Thymus (tissue), 11 donors: ENCODE results near the gene TMEM242. TPM values are rescaled to one million over a fixed set of nuclear protein-coding genes. Genes with fewer than 3 reads are reported as not detected.
"Not testable (repeated sequence)": the region's sequence is repeated elsewhere in the genome, so short reads cannot be mapped to it uniquely, and the experiment has no call there.

Source experiments
- DNase-seq, 9 donors: peaks; one replicate each; pipeline ENCODE4 v3.0.0-alpha.2; 2013; ENCODE audit warnings: low spot score in 9 of 9, low read depth in 6 of 9, missing footprints in 1 of 9
- H3K27ac ChIP-seq, 2 donors: one replicate each; pipeline ENCODE4 v1.5.1; 2013; ENCODE audit warnings: control low read depth in 1 of 2, low read depth in 1 of 2, low read length in 1 of 2, mild to moderate bottlenecking in 1 of 2, moderate library complexity in 1 of 2
- H3K27me3 ChIP-seq, 2 donors: one replicate each; pipeline ENCODE4 v1.5.1; 2013; ENCODE audit warnings: low read length in 1 of 2; ENCODE audit not compliant: control insufficient read depth in 2 of 2, insufficient read depth in 1 of 2
- H3K36me3 ChIP-seq, 2 donors: one replicate each; pipeline ENCODE4 v1.5.1; 2013; ENCODE audit warnings: low read length in 1 of 2, mild to moderate bottlenecking in 1 of 2, moderate library complexity in 1 of 2; ENCODE audit not compliant: control insufficient read depth in 2 of 2, insufficient read depth in 2 of 2
- H3K4me1 ChIP-seq, 2 donors: one replicate each; pipeline ENCODE4 v1.5.1; 2013; ENCODE audit warnings: low read length in 2 of 2; ENCODE audit not compliant: control insufficient read depth in 2 of 2, insufficient read depth in 2 of 2
- H3K4me3 ChIP-seq, 2 donors: one replicate each; pipeline ENCODE4 v1.5.1; 2013; ENCODE audit warnings: low read length in 2 of 2, control low read depth in 1 of 2, mild to moderate bottlenecking in 1 of 2
- H3K9me3 ChIP-seq, 2 donors: one replicate each; pipeline ENCODE4 v1.5.1; 2013; ENCODE audit warnings: low read length in 1 of 2, mild to moderate bottlenecking in 1 of 2; ENCODE audit not compliant: control insufficient read depth in 2 of 2, insufficient read depth in 1 of 2
- WGBS: extraction: QIAGEN DNeasy Blood & Tissue Kit; methylation state at CpG from one replicate; pipeline ENCODE4 v1.1.7; 2013; 5-methylcytosine and 5-hydroxymethylcytosine counted together
- polyA plus RNA-seq: library from polyadenylated mRNA; stranded (reverse); fragments of 200-250 nt; gene quantifications from one replicate; pipeline ENCODE4 v1.2.3, GENCODE V29; 2013
- total RNA-seq: library from RNA; stranded (reverse); fragments of 120-200 nt; gene quantifications from one replicate; pipeline ENCODE4 v1.2.4, GENCODE V29; 2013
- donor health status: healthy.

The TMEM242 gene
- total and polyA plus RNA-seq, 2 donors = 6.1 to 9.6 TPM

- no peak for DNase-seq
- Histone ChIP-seq H3K36me3 (no peaks in the 10 kb centered on the region), H3K4me3 (no peak overlapping the region), H3K27ac (no peak overlapping the region), H3K4me1 (no peaks in the 10 kb centered on the region), H3K9me3 (no peaks in the 10 kb centered on the region), H3K27me3 (peaks cover 0 to 7% of the 10 kb centered on the region in 2 donors)
- WGBS = 93% methylated on average over 8 of the region's 8 CpGs
Measured at GRCh38 chr6:157358287-157358686, 35.0 kb upstream of the TMEM242 start.

DNA sequence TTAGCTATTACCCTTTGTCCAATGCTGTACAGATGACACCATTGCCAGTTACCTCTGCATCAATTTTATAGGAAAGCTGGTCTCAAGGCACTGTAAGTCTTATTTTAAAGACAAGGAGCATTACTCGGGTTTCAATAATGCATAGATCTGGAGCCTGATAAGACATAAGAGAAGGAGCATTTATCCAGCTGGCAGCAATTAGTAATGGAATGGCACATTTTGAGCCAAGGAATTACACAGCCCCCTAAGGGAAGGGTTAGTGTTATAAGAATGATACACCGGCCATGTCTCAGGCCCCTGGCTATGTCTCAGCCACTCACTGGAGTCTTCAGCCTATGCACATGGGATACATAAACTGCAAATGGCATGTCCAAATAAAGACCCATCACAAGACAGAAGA is 23.1 kb upstream of the TMEM242 start:
- Histone ChIP-seq H3K9me3 (no peaks in the 10 kb centered on the region), H3K27me3 (peaks cover 0 to 4% of the 10 kb centered on the region in 2 donors), H3K36me3 (no peaks in the 10 kb centered on the region), H3K4me1 (no peaks in the 10 kb centered on the region), H3K4me3 (no peak overlapping the region), H3K27ac (no peak overlapping the region)
- DNase-seq = no peak
- 98% methylated on average over 2 of the region's 2 CpGs for WGBS

DNA sequence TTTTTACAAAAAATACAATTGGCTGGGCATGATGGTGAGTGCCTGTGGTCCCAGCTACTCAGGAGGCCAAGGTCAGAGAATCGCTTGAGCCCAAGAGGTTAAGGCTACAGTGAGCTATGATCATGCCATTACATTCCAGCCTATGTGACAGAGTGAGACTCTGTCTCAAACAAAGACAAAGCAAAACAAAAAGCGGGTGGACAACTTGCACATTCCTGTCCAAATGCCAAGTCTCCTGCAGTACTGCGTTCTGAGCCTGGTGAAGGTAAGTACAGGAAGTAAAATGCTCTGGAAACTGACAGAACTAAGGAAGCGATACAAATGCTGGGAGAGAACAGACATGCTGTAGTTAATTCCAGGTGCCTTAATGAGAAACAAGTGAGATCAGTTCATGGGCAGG is 20.4 kb upstream of the TMEM242 start:
- no peak for DNase-seq
- WGBS = 93% methylated on average over 4 of the region's 4 CpGs
- Histone ChIP-seq H3K27me3 (peaks cover 0 to 4% of the 10 kb centered on the region in 2 donors), H3K4me3 (no peak overlapping the region), H3K27ac (no peak overlapping the region), H3K9me3 (no peaks in the 10 kb centered on the region), H3K4me1 (no peaks in the 10 kb centered on the region), H3K36me3 (no peaks in the 10 kb centered on the region)

DNA sequence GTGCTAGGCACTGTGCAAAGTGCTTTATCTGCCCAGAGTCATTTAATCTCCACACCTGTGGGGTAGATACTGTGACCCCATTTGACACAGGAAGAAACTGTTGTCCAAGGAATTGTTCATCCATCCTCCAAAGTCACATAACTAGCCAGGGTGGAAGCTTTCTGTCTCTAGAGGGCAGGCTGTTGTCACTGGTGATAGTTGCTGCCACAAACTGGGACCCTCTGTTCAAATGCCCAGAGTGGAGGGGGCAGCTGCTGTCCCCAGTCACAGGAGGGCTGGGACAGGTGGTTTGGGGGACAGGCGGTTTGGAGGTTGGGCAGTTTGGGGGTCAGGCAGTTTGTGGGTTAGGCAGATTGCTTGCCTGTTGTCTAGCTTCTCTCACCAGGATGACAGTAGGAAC is 16.1 kb upstream of the TMEM242 start:
- DNase-seq = no peak
- H3K4me3 ChIP-seq = no peak overlapping the region
- no peaks in the 10 kb centered on the region for H3K9me3 ChIP-seq
- no peaks in the 10 kb centered on the region for H3K36me3 ChIP-seq
- peaks cover 0 to 2% of the 10 kb centered on the region in 2 donors for H3K27me3 ChIP-seq
- H3K27ac ChIP-seq = no peak overlapping the region
- 95% methylated on average over 1 of the region's 1 CpG for WGBS
- H3K4me1 ChIP-seq = no peaks in the 10 kb centered on the region

GRCh38 chr6:157337751-157338150 is 14.4 kb upstream of the TMEM242 start:
- peaks cover 0 to 4% of the 10 kb centered on the region in 2 donors for H3K27me3 ChIP-seq
- no peaks in the 10 kb centered on the region for H3K36me3 ChIP-seq
- WGBS = 68% methylated on average over 2 of the region's 2 CpGs

GRCh38 chr6:157337276-157337675 is 14.0 kb upstream of the TMEM242 start:
- not testable (repeated sequence) for H3K27ac ChIP-seq, H3K4me1 ChIP-seq, H3K4me3 ChIP-seq, H3K36me3 ChIP-seq, DNase-seq, H3K27me3 ChIP-seq, H3K9me3 ChIP-seq
- 85% methylated on average over 3 of the region's 3 CpGs for WGBS

More at GRCh38 chr6:157337751-157338150, 14.4 kb upstream of the TMEM242 start:
- Histone ChIP-seq H3K4me1 (no peaks in the 10 kb centered on the region), H3K9me3 (no peaks in the 10 kb centered on the region), H3K27ac (no peak overlapping the region), H3K4me3 (no peak overlapping the region)
- DNase-seq = no peak

DNA sequence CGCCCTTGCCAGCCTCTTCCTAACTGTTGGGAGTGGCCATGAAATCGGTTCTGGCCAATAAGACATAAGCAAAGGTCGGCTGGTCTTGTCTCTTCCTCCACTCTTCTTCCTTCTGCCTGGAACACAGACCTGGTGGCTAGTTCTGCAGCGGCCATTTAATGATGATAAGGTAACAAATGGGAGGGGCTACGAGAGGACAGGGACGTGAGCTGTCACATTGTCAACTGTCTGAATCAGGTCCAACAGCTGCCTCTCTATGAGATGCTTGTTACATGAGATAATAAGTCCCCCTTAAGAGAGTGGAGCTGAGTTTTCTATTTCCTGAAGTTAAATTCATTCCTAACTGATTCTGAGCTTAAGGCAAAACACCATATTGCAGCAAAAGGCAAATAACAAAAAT is 12.5 kb upstream of the TMEM242 start:
- H3K27me3 ChIP-seq = peaks cover 0 to 4% of the 10 kb centered on the region in 2 donors
- no peak overlapping the region for H3K27ac ChIP-seq
- H3K9me3 ChIP-seq = no peaks in the 10 kb centered on the region
- WGBS = 89% methylated on average over 6 of the region's 6 CpGs
- no peak overlapping the region for H3K4me3 ChIP-seq
- no peak for DNase-seq
- H3K36me3 ChIP-seq = no peaks in the 10 kb centered on the region
- no peaks in the 10 kb centered on the region for H3K4me1 ChIP-seq

DNA sequence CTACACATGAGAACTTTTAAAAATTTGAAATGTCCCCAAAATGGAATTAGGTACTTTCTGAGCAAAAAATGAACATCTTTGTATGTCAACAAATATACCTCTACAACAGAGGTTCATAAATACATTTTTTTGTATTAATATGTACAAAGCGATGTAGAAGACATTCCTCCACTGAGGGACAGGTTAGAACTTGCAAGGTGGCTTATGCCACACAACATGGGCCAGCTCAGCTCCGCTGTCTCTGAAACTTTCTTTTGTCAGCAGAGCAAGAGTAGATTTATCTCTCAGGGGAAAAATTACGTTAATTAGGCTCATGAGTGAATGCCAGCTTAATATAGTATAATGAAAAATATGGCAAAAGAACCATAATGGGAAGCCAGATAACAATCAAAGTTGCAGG is 10.6 kb upstream of the TMEM242 start:
- H3K27ac ChIP-seq = no peak overlapping the region
- no peaks in the 10 kb centered on the region for H3K4me1 ChIP-seq
- 93% methylated on average over 3 of the region's 3 CpGs for WGBS
- no peaks in the 10 kb centered on the region for H3K9me3 ChIP-seq
- H3K36me3 ChIP-seq = no peaks in the 10 kb centered on the region
- no peak overlapping the region for H3K4me3 ChIP-seq
- no peak for DNase-seq
- peaks cover 0 to 12% of the 10 kb centered on the region in 2 donors for H3K27me3 ChIP-seq

- Histone ChIP-seq H3K36me3 (no peaks in the 10 kb centered on the region), H3K27me3 (peaks cover 0 to 12% of the 10 kb centered on the region in 2 donors), H3K4me1 (no peaks in the 10 kb centered on the region), H3K27ac (no peak overlapping the region), H3K4me3 (no peak overlapping the region), H3K9me3 (no peaks in the 10 kb centered on the region)
- over 99% methylated on average over 4 of the region's 4 CpGs for WGBS
- DNase-seq = no peak
Measured at GRCh38 chr6:157333537-157333936, 10.2 kb upstream of the TMEM242 start.

- Histone ChIP-seq H3K27ac (no peak overlapping the region), H3K27me3 (peaks cover 0 to 12% of the 10 kb centered on the region in 2 donors), H3K4me1 (no peaks in the 10 kb centered on the region), H3K36me3 (no peaks in the 10 kb centered on the region), H3K9me3 (no peaks in the 10 kb centered on the region), H3K4me3 (no peak overlapping the region)
- WGBS = 92% methylated on average over 7 of the region's 7 CpGs
- no peak for DNase-seq
Measured at GRCh38 chr6:157332813-157333212, 9.5 kb upstream of the TMEM242 start.
